Left colon (tissue), 2 donors: ENCODE data around the gene LYST. TPM values are rescaled to one million over a fixed set of nuclear protein-coding genes. Genes with fewer than 3 reads are reported as not detected.
"Not testable (repeated sequence)": the region's sequence is repeated elsewhere in the genome, so short reads cannot be mapped to it uniquely, and the experiment has no call there.

Experiments
- ATAC-seq: fragments of 200-7000 bp; cut with Tn5 transposase; one replicate; pipeline ENCODE4 v1.9.1; 2020; ENCODE audit warnings: mild to moderate bottlenecking, moderate library complexity
- DNase-seq, 2 donors: peaks; one replicate each; pipeline ENCODE4 v3.0.0-alpha.2; 2020
- intact Hi-C, 2 donors: fragments of 100-400 bp; cut with DNase I in 1 of 2; cut with micrococcal nuclease in 1 of 2; formaldehyde crosslinking; loops; one replicate each; pipeline versions ENCODE4 v1.11.2 to v1.14.0; 2022; cut with DNase I, micrococcal nuclease
- total RNA-seq, 2 donors: library from RNA; stranded (reverse); fragmentation: NEBNext Ultra II Directional; extraction: Animal tissue kit (Norgen Biotek cat#: 25700); gene quantifications; one replicate each; pipeline ENCODE4 v1.2.1, GENCODE V29; 2021
- donor health status: DM: no; HTN: no; CAD: no.
- donor health status: DM: yes; HTN: yes; CAD: no.

Gene LYST
- total RNA-seq, 2 donors from 2014 or later, result 22.4 to 31.1 TPM

DNA sequence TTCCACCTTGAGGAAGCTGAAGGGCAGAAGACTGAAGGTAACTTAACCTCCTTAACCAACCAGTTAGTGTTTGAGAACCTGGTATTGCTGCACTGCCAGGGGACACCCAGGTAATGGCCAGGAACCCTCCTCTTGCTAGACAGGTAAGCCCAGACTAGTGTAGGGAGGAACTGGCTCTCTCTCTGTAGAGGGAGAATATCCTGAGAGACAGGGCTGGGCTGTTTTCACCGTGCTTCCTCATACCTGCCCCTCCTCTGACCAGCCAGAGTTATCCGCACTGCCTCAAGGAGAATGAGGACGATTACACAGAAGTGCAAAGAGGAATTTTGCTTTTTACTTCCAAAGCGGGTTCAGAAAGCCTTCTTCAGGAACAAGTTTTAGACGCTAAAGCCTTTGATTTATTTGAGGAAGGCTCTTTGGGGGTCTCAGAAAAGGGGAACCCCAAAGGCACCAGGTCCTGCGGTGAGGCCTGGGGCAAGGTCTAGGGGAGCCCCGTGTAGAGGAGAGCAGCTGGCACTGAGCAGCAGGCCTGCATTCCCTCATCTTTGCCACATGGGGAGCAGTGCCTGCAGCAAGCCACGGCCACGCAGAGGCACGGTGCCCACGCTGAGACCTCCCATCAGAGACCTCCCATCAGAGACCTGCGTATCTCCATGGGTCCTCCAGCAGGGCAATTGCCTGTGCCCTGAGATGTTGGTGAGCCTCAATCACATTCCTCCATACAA lies 230.6 kb downstream of the LYST start:
- DNase-seq, result peak in 1 of 2 donors; percentile 32
- intact Hi-C loops, result no loop called here
- peak; percentile 98 for ATAC-seq

DNA sequence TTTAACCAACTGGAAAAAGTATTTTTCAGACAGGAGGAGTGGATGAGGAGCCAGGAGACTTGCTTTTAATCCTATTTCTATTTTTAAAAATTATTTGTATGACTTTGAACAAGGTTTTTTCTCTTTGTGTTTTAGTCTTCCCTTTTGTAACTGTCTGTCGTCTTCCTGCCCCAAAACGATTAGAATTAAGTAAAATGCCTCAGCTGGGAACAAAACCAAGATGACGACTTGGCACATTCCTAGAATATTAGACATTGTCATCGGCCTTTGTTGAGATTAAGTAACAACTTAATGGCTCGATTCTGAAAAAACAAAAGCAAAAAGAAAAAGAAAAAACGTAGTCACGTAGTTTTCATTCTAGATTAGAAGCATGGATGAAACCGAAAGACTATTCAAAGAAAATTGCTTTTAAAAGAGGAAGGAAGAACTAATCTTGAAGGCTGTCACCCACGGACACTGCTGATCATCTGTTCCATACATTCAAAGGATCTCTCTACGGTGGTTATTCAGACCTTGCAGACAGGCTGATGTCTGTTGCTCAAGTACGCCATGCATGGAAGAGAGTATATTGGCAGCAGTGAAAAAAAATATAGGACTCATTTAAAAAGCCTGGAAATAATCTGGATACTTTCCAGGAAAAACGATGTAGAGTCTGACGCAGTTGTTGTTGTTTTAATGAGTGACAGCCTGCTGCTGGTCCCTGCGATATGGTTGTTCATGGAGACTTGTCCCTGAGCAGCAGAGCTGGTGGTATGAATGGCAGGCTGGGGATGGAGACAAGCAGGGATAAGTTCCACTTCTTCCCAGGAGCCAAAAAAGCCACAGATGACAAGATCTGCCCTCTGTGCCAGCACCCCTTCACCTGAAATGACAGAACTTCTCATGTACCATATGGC lies 234.0 kb downstream of the LYST start:
- ATAC-seq (no peak), DNase-seq (no peak)
- intact Hi-C loops, result no loop called here

DNA sequence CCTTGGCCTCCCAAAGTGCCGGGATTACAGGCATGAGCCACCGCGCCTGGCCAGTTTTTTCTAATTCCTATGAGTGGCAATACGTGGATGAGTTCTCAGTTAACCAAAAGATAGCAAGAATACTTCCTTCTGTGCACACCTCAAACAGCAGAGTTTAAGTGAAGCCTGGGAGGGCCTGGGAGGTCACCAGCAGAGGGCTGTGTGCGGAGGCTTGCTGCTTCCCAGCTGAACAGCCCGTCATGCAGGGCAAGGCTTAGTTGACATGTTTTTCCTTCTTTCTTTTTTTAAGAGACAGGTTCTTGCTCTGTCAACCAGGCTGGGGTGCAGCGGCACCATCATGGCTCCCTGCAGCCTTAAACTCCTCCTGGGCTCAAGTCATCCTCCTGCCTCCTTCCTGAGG lies 234.9 kb downstream of the LYST start:
- intact Hi-C loops, result no loop called here
- ATAC-seq (no peak), DNase-seq (no peak)

DNA sequence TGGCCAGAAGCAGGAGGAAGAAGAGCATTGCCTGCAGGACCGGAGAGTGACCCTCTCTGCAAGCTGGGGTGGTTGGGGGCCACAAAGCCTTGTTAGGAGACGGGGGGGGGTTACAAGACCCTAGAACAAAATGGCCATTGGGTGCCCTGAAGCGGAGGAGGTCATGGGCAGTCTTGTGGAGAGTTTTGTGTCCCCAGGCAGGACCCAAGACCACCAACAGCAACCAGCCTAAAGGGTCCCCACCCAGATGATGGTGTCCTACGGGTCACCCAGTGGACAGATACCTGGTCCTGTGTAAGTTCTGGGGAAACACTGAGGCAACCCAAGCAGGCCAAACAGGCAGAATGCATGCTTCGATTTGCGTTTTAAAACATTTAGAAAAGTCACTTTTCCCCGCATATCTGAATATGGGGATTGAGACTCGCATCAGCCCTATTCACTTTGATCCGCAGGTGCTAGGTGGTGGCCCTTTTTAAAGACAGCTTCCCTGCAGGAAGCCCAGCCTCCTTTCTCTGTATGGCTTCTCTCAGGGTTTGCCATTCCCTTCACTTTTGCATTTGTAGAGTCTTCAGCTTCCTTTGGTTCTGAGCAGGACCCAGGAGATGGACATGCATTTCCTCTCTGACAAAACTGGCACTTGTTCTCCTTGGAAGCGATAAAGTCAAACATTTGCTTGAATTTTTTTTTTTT lies 238.2 kb downstream of the LYST start:
- intact Hi-C loops, result no loop called here
- DNase-seq (no peak), ATAC-seq (no peak)

DNA sequence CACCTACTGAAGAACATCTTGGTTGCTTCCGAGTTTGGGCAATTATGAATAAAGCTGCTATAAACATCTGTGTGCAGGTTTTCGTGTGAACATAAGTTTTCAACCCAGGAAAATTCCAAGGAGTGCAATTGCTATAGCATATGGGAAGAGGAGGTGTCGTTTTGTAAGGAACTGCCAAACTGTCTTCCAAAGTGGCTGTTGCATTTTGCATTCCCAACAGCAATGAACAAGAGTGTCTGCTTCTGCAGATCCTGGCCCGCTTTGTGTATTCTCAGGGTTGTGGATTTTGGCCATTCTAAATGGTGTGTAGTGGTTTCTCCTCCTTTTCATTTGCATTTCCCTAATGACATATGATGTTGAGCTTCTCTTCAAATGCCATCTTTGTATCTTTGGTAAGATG lies 240.9 kb downstream of the LYST start:
- DNase-seq (no peak), ATAC-seq (no peak)
- intact Hi-C loops, result no loop called here

DNA sequence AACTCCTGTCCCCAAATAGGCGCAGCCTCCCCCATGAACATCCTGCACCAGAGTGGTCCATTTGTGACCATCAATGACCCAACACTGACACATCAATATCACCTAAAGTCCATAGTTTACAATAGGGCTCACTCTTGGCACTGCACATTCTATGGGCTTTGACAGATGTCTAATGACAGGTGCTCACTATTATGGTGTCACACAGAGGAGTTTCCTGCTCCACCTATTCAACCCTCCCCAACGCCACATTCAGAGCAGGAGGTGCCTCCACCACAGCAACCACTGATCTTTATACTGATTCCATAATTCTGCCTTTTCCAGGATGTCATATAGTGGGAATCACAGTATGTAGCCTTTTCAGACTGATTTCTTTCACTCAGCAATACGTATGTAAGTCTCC lies 241.4 kb downstream of the LYST start:
- peak; percentile 81 for ATAC-seq
- no peak for DNase-seq
- intact Hi-C loops, result no loop called here

DNA sequence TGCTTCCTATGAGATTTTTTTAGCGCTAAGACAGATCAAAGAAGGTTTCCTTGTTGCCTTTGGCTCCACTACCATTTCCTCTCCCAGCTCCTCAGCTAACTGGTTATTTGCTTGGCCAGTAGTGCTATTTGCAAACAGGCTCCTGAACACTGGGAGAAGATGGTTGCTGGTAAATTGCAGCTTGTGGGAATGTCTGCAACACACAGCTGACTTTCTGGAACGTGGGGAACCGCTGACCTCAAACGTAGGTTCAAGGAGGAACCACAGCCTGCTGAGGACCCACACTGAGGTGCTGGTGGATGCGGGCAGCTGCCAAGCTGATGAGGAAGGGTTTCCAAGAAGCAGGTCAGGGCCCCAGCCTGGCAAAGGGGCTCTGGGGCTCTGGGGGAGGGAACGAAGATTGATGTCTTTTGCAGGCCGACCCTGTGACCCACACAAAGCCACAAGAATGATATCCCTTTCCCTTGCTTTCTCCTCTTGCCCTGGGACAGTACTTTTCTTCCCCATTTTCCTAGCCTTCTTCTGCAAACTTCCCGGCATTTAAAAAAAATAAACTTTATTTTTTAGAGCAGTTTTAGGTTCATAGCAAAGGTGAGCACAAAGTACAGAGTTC lies 241.9 kb downstream of the LYST start:
- ATAC-seq, result peak; percentile 51
- no peak for DNase-seq
- intact Hi-C loops, result no loop called here

DNA sequence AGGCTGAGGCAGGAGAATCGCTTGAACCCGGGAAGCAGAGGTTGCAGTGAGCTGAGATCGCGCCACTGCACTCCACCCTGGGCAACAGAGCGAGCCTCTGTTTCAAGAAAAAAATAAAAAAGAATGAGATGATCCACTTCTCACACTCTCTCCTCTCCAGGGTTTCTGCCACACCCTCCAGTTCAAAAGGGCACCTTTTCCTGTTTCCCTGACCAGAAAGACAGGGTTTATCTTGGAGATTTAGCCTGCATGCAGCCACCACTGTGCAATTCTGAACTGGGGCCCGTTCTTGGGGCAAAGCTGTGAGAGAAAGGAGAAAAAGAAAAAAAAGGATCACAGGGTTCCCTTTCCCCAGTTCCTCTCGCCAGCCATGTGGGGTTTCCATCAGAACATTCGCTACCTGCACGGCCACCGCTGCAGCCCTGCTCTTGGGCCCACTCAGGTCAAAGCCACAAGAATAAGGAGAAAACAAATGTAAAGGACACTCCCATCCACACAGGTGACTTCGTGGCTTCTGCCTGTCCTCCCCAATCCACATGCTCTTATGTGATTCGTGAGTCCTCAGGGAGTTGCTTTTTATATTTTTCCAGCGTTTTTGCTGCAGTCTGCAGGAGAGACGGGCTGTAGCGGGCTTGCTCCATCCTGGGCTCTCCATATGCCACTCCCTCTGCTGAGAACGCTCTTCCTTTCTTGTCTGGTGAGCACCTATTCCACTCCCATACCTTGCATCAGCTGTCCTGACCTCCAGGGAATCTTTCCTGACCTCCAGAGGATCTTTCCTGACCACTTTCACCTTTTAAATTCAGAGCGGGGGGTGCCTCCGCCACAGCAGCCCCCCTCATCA lies 243.5 kb downstream of the LYST start:
- ATAC-seq (peak; percentile 87), DNase-seq (peak in 1 of 2 donors; percentile 36)
- intact Hi-C loops, result no loop called here

DNA sequence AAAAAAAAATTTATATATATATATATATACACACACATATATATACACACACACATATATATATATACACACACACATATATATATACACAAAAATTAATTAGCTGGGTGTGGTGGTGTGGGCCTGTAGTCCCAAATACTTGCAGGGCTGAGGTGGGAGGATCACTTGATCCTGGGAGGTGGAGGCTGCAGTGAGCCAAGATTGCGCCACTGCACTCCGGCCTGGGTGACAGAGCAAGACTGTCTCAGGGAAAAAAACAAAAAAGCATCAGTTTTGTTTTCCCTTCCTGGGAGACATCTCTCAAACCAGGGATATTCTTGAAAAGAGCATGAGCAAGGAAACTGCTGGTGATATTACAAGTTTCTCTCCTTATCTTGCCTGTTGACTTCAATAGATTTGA lies 247.6 kb downstream of the LYST start:
- DNase-seq, ATAC-seq, intact Hi-C loops: not testable (repeated sequence)

DNA sequence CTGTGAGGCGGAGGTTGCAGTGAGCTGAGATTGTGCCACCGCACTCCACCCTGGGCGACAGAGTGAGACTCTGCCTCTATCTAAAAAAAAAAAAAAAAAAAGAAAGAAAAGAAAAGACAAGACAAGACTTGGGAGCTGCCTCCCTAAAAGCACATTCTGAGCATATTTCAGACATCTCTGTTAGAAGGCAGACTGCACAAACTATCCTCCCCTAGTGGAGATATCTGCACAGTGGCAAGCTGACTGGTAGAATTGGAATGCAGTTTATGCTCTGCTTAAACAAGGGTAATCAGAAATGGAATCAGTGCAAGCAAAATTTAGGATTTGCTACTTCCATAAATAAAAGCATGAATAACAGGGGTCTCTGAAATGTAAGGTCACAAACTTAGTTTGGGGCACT lies 248.9 kb downstream of the LYST start:
- DNase-seq (no peak), ATAC-seq (no peak)
- intact Hi-C loops, result no loop called here

DNA sequence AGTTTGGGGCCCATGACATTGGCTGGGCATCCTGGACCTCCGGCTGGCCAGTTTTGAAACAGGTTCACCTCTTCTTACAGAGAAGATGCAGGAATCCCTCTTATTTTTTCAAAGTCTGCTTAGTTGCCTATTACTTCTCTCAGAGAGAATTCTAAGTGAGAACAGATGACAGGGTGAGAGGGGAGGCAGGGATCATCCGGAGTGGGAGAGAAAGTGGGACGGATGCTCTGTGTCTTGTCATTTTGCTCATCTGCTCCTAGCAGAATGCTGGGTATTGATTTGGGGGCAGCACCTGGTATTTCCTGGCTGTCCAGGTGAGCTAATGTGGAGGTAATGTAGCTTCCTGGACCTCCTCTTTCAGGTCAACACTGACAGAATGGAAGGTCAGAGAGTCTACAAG lies 249.6 kb downstream of the LYST start:
- intact Hi-C loops, result no loop called here
- no peak for DNase-seq
- ATAC-seq, result no peak

DNA sequence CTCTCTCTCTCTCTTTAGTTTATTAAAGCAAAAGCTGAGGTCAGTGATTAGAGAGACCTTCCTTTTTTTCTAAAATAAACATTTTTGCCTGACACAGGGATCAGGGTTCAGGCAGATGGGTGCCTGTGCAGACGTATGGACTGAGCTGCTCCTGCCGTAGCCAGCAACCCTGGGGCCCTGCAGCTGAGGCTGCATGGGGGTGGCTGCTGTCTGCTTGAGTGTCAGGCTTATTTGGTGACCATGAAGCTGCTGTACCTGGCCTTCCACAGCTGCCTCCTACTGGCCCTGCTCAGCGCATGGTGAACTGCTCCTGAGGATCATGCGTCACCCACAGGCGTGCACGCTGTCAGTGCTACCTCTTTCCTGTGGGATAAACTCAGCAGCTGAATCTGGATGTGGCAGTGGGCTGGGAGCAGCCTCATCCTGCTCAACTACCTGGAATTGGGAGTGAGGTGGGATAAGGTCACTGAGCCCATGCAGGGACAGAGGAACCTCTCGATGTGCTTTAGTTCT lies 252.2 kb downstream of the LYST start:
- intact Hi-C loops, result no loop called here
- ATAC-seq (no peak), DNase-seq (no peak)

DNA sequence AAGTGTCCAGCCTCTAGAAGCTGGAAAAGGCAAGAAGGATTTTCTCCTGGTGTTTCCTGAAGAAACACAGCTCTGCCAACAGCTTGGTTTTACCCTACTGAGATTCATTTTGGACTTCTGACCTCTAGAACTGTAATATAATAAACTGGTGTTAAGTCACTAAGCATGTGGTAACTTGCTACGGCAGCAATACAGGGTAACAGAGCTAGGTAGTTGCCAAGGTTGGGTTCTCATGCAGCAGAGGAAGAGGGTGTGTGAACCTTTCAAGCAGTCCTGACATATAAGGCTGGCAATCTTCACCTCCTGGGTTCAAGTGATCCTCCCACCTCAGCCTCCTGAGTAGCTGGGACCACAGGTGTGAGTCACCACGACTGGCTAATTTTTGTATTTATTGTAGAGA lies 253.1 kb downstream of the LYST start:
- peak; percentile 99 for ATAC-seq
- intact Hi-C loops, result no loop called here
- no peak for DNase-seq

DNA sequence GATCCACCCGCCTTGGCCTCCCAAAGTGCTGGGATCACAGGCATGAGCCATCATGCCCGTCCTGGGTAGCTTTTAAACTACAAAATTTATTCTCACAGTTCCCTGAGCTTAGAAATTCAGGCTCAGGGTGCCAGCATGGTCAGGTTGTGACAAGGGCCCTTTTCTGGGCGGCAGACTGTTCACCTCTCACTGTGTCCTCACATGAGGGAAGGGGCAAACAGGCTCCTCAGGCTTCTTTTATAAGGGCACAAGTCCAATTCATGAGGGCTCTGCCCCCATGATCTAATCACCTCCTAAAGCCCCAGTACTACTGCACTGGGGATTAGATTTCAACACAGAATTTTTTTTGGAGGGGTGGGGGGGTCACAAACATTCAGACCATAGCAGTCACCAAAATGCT lies 253.9 kb downstream of the LYST start:
- ATAC-seq (no peak), DNase-seq (no peak)
- intact Hi-C loops, result no loop called here
